ENCODE results near the gene WNT9A.

WNT9A gene

GRCh38 chr1:227869851-227870305 is 77.9 kb downstream of the WNT9A start:
- in situ Hi-C loops (cut with HindIII; ENCODE audit: low sequenced_read_pairs), result no loop called here
- no peak for DNase-seq (ENCODE audit: low read depth, low spot score)
- no peak overlapping the region for H3K4me3 ChIP-seq (ENCODE audit: low read depth, low read length)

GRCh38 chr1:227869279-227869842 is 78.4 kb downstream of the WNT9A start:
- in situ Hi-C loops (cut with HindIII; ENCODE audit: low sequenced_read_pairs), result no loop called here
- no peak overlapping the region for H3K4me3 ChIP-seq (ENCODE audit: low read depth, low read length)
- TF ChIP-seq CTCF (IDR thresholded peaks at IDR 0.05; ENCODE audit: low read depth, low read length), result no peak
- DNase-seq (ENCODE audit: low read depth, low spot score), result no peak

More at GRCh38 chr1:227869851-227870305, 77.9 kb downstream of the WNT9A start:
- no peak for TF ChIP-seq CTCF (IDR thresholded peaks at IDR 0.05; ENCODE audit: low read depth, low read length)

Measured in astrocyte of the spinal cord (primary cell).